MCF 10A (cell line): ENCODE measurements around the gene RCAN1. TPM values are rescaled to one million over a fixed set of nuclear protein-coding genes. Genes with fewer than 3 reads are reported as not detected.

ENCODE experiments used
- BruUV-seq: library from RNA; stranded (reverse); fragments of 400-500 nt; replicated peaks from 2 replicates; lab custom pipeline; 2021; lab: Mats Ljungman, UMichigan
- CTCF ChIA-PET: fragments of 300-600 bp; sonication (Branson Sonifier 250); formaldehyde crosslinking; extraction: SDS; loops from one replicate; lab custom pipeline; 2021; ENCODE audit warnings: antibody characterized with exemption, inconsistent platforms; lab: Yijun Ruan, JAX
- POLR2A ChIA-PET: fragments of 300-600, 350-650 bp; sonication (Branson Sonifier 250); formaldehyde crosslinking; extraction: SDS; loops from one replicate; lab custom pipeline; 2020; ENCODE audit warnings: antibody characterized with exemption, inconsistent platforms; lab: Yijun Ruan, JAX
- DNase-seq: peaks from one replicate; pipeline ENCODE4 v3.0.0-alpha.2; 2018; ENCODE audit not compliant: unreplicated experiment
- H3K27ac Mint-ChIP-seq: one replicate; pipeline ENCODE4 v1.8.0; 2022; ENCODE audit warnings: mild to moderate bottlenecking, low read depth, mixed read lengths; ENCODE audit not compliant: unreplicated experiment
- H3K27me3 Mint-ChIP-seq: one replicate; pipeline ENCODE4 v1.8.0; 2022; ENCODE audit warnings: mixed read lengths; ENCODE audit not compliant: insufficient read depth, unreplicated experiment
- H3K36me3 Mint-ChIP-seq: one replicate; pipeline ENCODE4 v1.8.0; 2022; ENCODE audit warnings: mild to moderate bottlenecking, moderate library complexity, mixed read lengths; ENCODE audit not compliant: insufficient read depth, unreplicated experiment
- H3K4me1 Mint-ChIP-seq: one replicate; pipeline ENCODE4 v1.8.0; 2022; ENCODE audit warnings: mixed read lengths; ENCODE audit not compliant: insufficient read depth, unreplicated experiment
- H3K4me3 Mint-ChIP-seq: one replicate; pipeline ENCODE4 v1.8.0; 2022; ENCODE audit warnings: mild to moderate bottlenecking, moderate library complexity, mixed read lengths; ENCODE audit not compliant: unreplicated experiment
- H3K9me3 Mint-ChIP-seq: one replicate; pipeline ENCODE4 v1.8.0; 2022; ENCODE audit warnings: mixed read lengths; ENCODE audit not compliant: unreplicated experiment
- CTCF ChIP-seq: fragments of 200-600 bp; IDR thresholded peaks from one replicate; pipeline ENCODE4 v1.8.0; 2022; ENCODE audit warnings: antibody characterized with exemption, mild to moderate bottlenecking; ENCODE audit not compliant: unreplicated experiment
- intact Hi-C: fragments of 100-400 bp; cut with micrococcal nuclease; formaldehyde crosslinking; loops from 2 replicates; pipeline ENCODE4 v1.14.1; 2022
- total RNA-seq: library from RNA; stranded (reverse); gene quantifications from 2 replicates; pipeline ENCODE4 v1.2.3, GENCODE V29; 2022

Gene RCAN1
- total RNA-seq, 1 experiment from 2014 or later, result 11.9 TPM

GRCh38 chr21:34597406-34597805 is 17.5 kb downstream of the RCAN1 start:
- Mint-ChIP-seq H3K9me3 (no peaks in the 10 kb centered on the region), H3K36me3 (no peaks in the 10 kb centered on the region), H3K27me3 (no peaks in the 10 kb centered on the region), H3K4me1 (peaks cover 15% of the 10 kb centered on the region), H3K4me3 (no peak overlapping the region), H3K27ac (no peak overlapping the region)
- ChIA-PET POLR2A (interaction anchor here (0.6 kb wide), 1 partner anchor 15 kb away, joined by 3 read pairs; no protein-coding TSS in a partner anchor), CTCF (interaction anchor here (1.1 to 1.3 kb wide), 2 partner anchors 8 to 230 kb away, joined by 3 to 5 read pairs; no protein-coding TSS in a partner anchor)
- intact Hi-C loops, result no loop called here
- no TSS peak for BruUV-seq
- no peak for DNase-seq
- TF ChIP-seq CTCF, result no peak

- Mint-ChIP-seq H3K4me1 (peaks cover 15% of the 10 kb centered on the region), H3K36me3 (no peaks in the 10 kb centered on the region), H3K4me3 (no peak overlapping the region), H3K9me3 (no peaks in the 10 kb centered on the region), H3K27me3 (no peaks in the 10 kb centered on the region), H3K27ac (no peak overlapping the region)
- CTCF ChIA-PET, result interaction anchor here (0.8 to 1.3 kb wide), 3 partner anchors 9 to 229 kb away, joined by 3 to 5 read pairs (median 3); no protein-coding TSS in a partner anchor
- BruUV-seq, result no TSS peak
- no peak for TF ChIP-seq CTCF
- POLR2A ChIA-PET, result interaction anchor here (0.6 kb wide), 1 partner anchor 14 kb away, joined by 3 read pairs; no protein-coding TSS in a partner anchor
- DNase-seq, result no peak
- intact Hi-C loops, result no loop called here
Measured at GRCh38 chr21:34596561-34597271, 18.2 kb downstream of the RCAN1 start.

- no peak for TF ChIP-seq CTCF
- intact Hi-C loops, result no loop called here
- BruUV-seq, result no TSS peak
- CTCF ChIA-PET, result interaction anchor here (0.7 kb wide), 1 partner anchor 52 kb away, joined by 3 read pairs; no protein-coding TSS in a partner anchor
- POLR2A ChIA-PET, result no interaction called here
- no peaks in the 10 kb centered on the region for H3K9me3 Mint-ChIP-seq
- H3K36me3 Mint-ChIP-seq, result no peaks in the 10 kb centered on the region
- H3K27ac Mint-ChIP-seq, result no peak overlapping the region
- no peaks in the 10 kb centered on the region for H3K27me3 Mint-ChIP-seq
- no peak overlapping the region for H3K4me3 Mint-ChIP-seq
- peak; percentile 29 for DNase-seq
- H3K4me1 Mint-ChIP-seq, result peaks cover 15% of the 10 kb centered on the region
Measured at GRCh38 chr21:34595457-34595856, 19.5 kb downstream of the RCAN1 start.

GRCh38 chr21:34594566-34595234 is 20.2 kb downstream of the RCAN1 start:
- H3K4me1 Mint-ChIP-seq, result peaks cover 15% of the 10 kb centered on the region
- ChIA-PET POLR2A (no interaction called here), CTCF (interaction anchor here (4.7 kb wide), 1 partner anchor 7 kb away, joined by 32 read pairs; no protein-coding TSS in a partner anchor)
- no peaks in the 10 kb centered on the region for H3K9me3 Mint-ChIP-seq
- TF ChIP-seq CTCF, result no peak
- BruUV-seq, result no TSS peak
- no peak for DNase-seq
- H3K27me3 Mint-ChIP-seq, result no peaks in the 10 kb centered on the region
- H3K36me3 Mint-ChIP-seq, result no peaks in the 10 kb centered on the region
- H3K27ac Mint-ChIP-seq, result no peak overlapping the region
- intact Hi-C loops, result no loop called here
- no peak overlapping the region for H3K4me3 Mint-ChIP-seq
